WTC11 (cell line): ENCODE results near the gene PRX. TPM values are rescaled to one million over a fixed set of nuclear protein-coding genes. Genes with fewer than 3 reads are reported as not detected.

Source experiments
- ATAC-seq: fragments of 200-7000 bp; cut with Tn5 transposase; 2 replicates; pipeline ENCODE4 v1.10.0; 2021; ENCODE audit warnings: mild to moderate bottlenecking, moderate library complexity
- CTCF ChIA-PET: fragments of 300-600 bp; sonication (Branson Sonifier 250); formaldehyde crosslinking; loops from one replicate; lab custom pipeline; 2021; ENCODE audit warnings: antibody characterized with exemption; lab: Charles Lee
- POLR2A ChIA-PET: fragments of 350-600 bp; sonication (Branson Sonifier 250); formaldehyde crosslinking; loops from one replicate; lab custom pipeline; 2021; ENCODE audit warnings: antibody characterized with exemption; lab: Charles Lee
- DNase-seq: peaks from one replicate; pipeline ENCODE4 v3.0.0; 2021; ENCODE audit warnings: low spot score
- H3K27ac Mint-ChIP-seq: 2 replicates; pipeline ENCODE4 v1.8.0; 2021; ENCODE audit warnings: mixed read lengths
- H3K27me3 Mint-ChIP-seq: 2 replicates; pipeline ENCODE4 v1.8.0; 2021; ENCODE audit warnings: low read depth, mild to moderate bottlenecking, moderate library complexity, mixed read lengths
- H3K36me3 Mint-ChIP-seq: 2 replicates; pipeline ENCODE4 v1.8.0; 2021; ENCODE audit warnings: mixed read lengths
- H3K4me1 Mint-ChIP-seq: 2 replicates; pipeline ENCODE4 v1.8.0; 2022; ENCODE audit warnings: mixed read lengths
- H3K4me3 Mint-ChIP-seq: 2 replicates; pipeline ENCODE4 v1.8.0; 2021; ENCODE audit warnings: mild to moderate bottlenecking, moderate library complexity, mixed read lengths
- H3K9me3 Mint-ChIP-seq: 2 replicates; pipeline ENCODE4 v1.8.0; 2021; ENCODE audit warnings: mixed read lengths
- ATF3 ChIP-seq: sonication (generic); formaldehyde crosslinking; conservative IDR thresholded peaks from 2 replicates; pipeline ENCODE4 v1.8.1; 2022; ENCODE audit warnings: mild to moderate bottlenecking, missing genetic modification reagents
- CTCF ChIP-seq: fragments of 200-600 bp; IDR thresholded peaks from 2 replicates; pipeline ENCODE4 v1.8.0; 2022; ENCODE audit warnings: antibody characterized with exemption
- ELF4 ChIP-seq: sonication (generic); formaldehyde crosslinking; IDR thresholded peaks from 2 replicates; pipeline ENCODE4 v1.8.1; 2022; ENCODE audit warnings: low read depth, mild to moderate bottlenecking, moderate library complexity, missing genetic modification reagents
- EMX1 ChIP-seq: fragments of 250-450 bp; sonication (Bioruptor Pico); IDR thresholded peaks from 2 replicates; pipeline ENCODE4 v1.8.0; 2021; ENCODE audit warnings: mild to moderate bottlenecking
- ETV6 ChIP-seq: sonication (generic); formaldehyde crosslinking; IDR thresholded peaks from 2 replicates; pipeline ENCODE4 v1.8.1; 2022; ENCODE audit warnings: mild to moderate bottlenecking, missing genetic modification reagents
- FOXJ3 ChIP-seq: sonication (generic); formaldehyde crosslinking; IDR thresholded peaks from 2 replicates; pipeline ENCODE4 v1.9.0; 2021; ENCODE audit warnings: missing genetic modification reagents, mild to moderate bottlenecking, borderline replicate concordance
- KAT7 ChIP-seq: sonication (generic); formaldehyde crosslinking; IDR thresholded peaks from 2 replicates; pipeline ENCODE4 v1.8.1; 2023; ENCODE audit warnings: missing genetic modification reagents, mild to moderate bottlenecking, borderline replicate concordance
- NFATC4 ChIP-seq: fragments of 250-450 bp; sonication (Bioruptor Pico); IDR thresholded peaks from 2 replicates; pipeline ENCODE4 v1.9.0; 2021; ENCODE audit warnings: mild to moderate bottlenecking
- OVOL2 ChIP-seq: fragments of 250-450 bp; sonication (Bioruptor Pico); IDR thresholded peaks from 2 replicates; pipeline ENCODE4 v1.9.0; 2021; ENCODE audit warnings: mild to moderate bottlenecking, borderline replicate concordance
- SOX15 ChIP-seq: fragments of 250-450 bp; sonication (Bioruptor Pico); IDR thresholded peaks from 2 replicates; pipeline ENCODE4 v1.9.0; 2021; ENCODE audit warnings: mild to moderate bottlenecking
- TEAD1 ChIP-seq: sonication (generic); formaldehyde crosslinking; IDR thresholded peaks from 2 replicates; pipeline ENCODE4 v1.8.0; 2022; ENCODE audit warnings: mild to moderate bottlenecking, missing genetic modification reagents
- ZNF219 ChIP-seq: sonication (generic); formaldehyde crosslinking; IDR thresholded peaks from 2 replicates; pipeline ENCODE4 v1.8.0; 2023; ENCODE audit warnings: missing genetic modification reagents, mild to moderate bottlenecking, borderline replicate concordance
- ZNF232 ChIP-seq: sonication (generic); formaldehyde crosslinking; IDR thresholded peaks from 2 replicates; pipeline ENCODE4 v1.8.0; 2022; ENCODE audit warnings: mild to moderate bottlenecking, missing genetic modification reagents
- ZNF317 ChIP-seq: sonication (generic); formaldehyde crosslinking; IDR thresholded peaks from 2 replicates; pipeline ENCODE4 v1.8.1; 2023; ENCODE audit warnings: low read depth, mild to moderate bottlenecking, moderate library complexity, missing genetic modification reagents, borderline replicate concordance
- ZNF671 ChIP-seq: fragments of 250-450 bp; sonication (Bioruptor Pico); IDR thresholded peaks from 2 replicates; pipeline ENCODE4 v1.8.0; 2021; ENCODE audit warnings: mild to moderate bottlenecking
- total RNA-seq: library from RNA; stranded (reverse); gene quantifications from 3 replicates; pipeline ENCODE4 v1.2.3, GENCODE V29; 2021
- TF ChIP-seq, protein P1 (sequence below): sonication (generic); formaldehyde crosslinking; IDR thresholded peaks from 2 replicates; pipeline ENCODE4 v1.8.1; 2023; ENCODE audit warnings: mild to moderate bottlenecking, missing genetic modification reagents, moderate library complexity
- TF ChIP-seq, protein P2 (sequence below): sonication (generic); formaldehyde crosslinking; IDR thresholded peaks from 2 replicates; pipeline ENCODE4 v1.8.0; 2022; ENCODE audit warnings: missing genetic modification reagents
- TF ChIP-seq, protein P3 (sequence below): sonication (generic); formaldehyde crosslinking; IDR thresholded peaks from 2 replicates; pipeline ENCODE4 v1.8.1; 2023; ENCODE audit warnings: mild to moderate bottlenecking, missing genetic modification reagents, moderate library complexity
- TF ChIP-seq, protein P4 (sequence below): sonication (generic); formaldehyde crosslinking; IDR thresholded peaks from 2 replicates; pipeline ENCODE4 v1.8.1; 2022; ENCODE audit warnings: mild to moderate bottlenecking, moderate library complexity, missing genetic modification reagents

Gene PRX
- total RNA-seq, 1 experiment from 2014 or later = 8.4 TPM

- TF ChIP-seq, protein P1, sequence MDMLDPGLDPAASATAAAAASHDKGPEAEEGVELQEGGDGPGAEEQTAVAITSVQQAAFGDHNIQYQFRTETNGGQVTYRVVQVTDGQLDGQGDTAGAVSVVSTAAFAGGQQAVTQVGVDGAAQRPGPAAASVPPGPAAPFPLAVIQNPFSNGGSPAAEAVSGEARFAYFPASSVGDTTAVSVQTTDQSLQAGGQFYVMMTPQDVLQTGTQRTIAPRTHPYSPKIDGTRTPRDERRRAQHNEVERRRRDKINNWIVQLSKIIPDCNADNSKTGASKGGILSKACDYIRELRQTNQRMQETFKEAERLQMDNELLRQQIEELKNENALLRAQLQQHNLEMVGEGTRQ (CRISPR knock-in tag) = no peak
Observed at GRCh38 chr19:40381321-40381720, 31.9 kb downstream of the PRX start (continued).

DNA sequence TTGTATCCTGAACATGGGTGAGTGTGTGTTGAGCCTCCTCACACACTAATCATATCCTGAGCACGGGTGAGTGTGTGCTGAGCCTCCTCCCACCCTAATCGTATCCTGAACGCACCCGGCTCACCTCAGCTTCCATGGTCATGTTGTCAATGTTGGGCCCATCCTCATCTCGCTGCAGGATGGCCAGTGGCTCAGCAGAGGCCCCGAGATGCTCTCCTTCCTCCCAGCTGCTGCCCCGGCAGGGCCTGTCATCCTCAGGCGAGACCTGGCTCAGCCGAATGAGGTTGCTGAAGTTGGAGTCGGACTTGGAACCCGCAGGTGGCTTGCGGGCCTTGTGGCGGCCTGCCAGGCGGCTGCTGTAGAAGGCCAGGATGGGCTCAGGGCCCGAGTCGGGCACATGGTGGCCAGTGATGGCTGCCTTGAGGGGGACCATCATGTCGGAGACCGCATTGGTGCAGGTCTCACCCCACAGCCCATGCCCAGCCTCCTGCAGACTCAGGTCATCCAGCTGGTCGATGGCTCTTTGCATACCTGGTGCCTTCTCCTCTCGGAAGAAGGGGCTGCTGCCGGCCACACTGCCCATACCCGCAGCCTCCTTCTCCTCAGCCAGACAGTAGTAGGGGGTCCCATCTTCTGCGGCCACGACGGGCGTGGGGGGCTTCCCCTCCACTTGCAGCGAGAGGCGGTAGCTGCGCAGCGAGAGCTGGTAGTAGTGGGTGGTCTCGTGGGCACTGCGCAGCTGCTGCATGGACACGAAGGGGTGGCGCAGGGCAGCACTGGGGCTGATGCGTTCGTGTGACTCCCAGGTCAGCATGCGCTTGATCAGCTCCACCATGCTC is 32.8 kb downstream of the PRX start:
- CTCF ChIA-PET = interaction anchor here (0.7 to 3.3 kb wide), 12 partner anchors 9 to 163 kb away, joined by 3 to 28 read pairs (median 4); partner anchors contain the start of gene SERTAD1
- H3K4me1 Mint-ChIP-seq = 0 out of 2 replicates have a peak, but pooled peaks cover 4% of the 10 kb centered on the region

DNA sequence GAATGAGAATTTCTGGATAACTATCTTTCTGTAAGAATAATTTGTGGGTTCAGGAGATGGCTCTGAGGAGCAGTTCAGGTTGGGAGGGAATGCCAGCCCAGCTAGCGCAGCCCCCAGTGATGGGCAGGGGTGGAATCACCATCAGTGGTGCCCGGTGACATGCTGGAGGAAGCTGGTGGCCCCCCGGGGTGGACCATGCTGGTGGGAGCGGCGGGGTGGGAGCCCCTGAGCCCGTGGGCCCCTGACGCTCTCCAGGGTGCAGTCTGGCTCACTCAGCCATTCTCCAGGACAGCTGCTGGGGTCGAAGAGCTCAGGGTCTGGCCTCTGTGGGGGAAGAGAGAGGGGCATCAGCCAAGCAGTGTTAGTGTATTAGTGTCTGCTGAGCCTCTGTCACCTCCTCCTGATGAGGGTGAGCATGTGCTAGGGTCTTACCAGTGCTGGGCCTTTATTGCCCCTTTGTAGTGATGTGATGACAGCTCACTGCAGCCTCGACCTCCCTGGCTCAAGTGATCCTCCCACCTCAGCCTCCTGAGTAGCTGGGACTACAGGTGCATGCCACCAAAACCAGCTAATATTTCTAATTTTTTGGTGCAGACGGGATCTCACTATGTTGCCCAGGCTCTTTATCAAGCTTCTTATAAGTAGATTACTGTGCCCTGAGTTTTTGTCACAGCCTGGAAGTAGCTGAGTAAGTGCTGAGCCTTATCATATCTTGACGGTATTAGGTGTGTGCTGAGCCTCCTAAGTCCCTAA is 33.6 kb downstream of the PRX start:
- no peak for ATAC-seq
- Mint-ChIP-seq H3K9me3 (no peaks in the 10 kb centered on the region), H3K4me3 (no peak overlapping the region), H3K36me3 (peaks cover 5% of the 10 kb centered on the region; the same call in 1 of the 2 replicates), H3K27me3 (no peaks in the 10 kb centered on the region), H3K4me1 (0 out of 2 replicates have a peak, but pooled peaks cover 4% of the 10 kb centered on the region), H3K27ac (no peak overlapping the region; the same call in 1 of the 2 replicates)
- DNase-seq = no peak
- POLR2A ChIA-PET = no interaction called here
- CTCF ChIA-PET = interaction anchor here (0.5 to 3.3 kb wide), 4 partner anchors 8 to 518 kb away, joined by 3 to 28 read pairs (median 12); no protein-coding TSS in a partner anchor
- TF ChIP-seq CTCF (no peak), KAT7 (CRISPR knock-in tag) (no peak), ETV6 (CRISPR knock-in tag) (no peak), ZNF219 (CRISPR knock-in tag) (no peak), ZNF671 (CRISPR knock-in tag) (no peak), SOX15 (CRISPR knock-in tag) (no peak), OVOL2 (no peak), ZNF232 (CRISPR knock-in tag) (no peak), EMX1 (CRISPR knock-in tag) (no peak), ELF4 (CRISPR knock-in tag) (no peak), NFATC4 (CRISPR knock-in tag) (no peak), ATF3 (no peak), FOXJ3 (no peak), ZNF317 (CRISPR knock-in tag) (no peak)
- TF ChIP-seq, protein P2, sequence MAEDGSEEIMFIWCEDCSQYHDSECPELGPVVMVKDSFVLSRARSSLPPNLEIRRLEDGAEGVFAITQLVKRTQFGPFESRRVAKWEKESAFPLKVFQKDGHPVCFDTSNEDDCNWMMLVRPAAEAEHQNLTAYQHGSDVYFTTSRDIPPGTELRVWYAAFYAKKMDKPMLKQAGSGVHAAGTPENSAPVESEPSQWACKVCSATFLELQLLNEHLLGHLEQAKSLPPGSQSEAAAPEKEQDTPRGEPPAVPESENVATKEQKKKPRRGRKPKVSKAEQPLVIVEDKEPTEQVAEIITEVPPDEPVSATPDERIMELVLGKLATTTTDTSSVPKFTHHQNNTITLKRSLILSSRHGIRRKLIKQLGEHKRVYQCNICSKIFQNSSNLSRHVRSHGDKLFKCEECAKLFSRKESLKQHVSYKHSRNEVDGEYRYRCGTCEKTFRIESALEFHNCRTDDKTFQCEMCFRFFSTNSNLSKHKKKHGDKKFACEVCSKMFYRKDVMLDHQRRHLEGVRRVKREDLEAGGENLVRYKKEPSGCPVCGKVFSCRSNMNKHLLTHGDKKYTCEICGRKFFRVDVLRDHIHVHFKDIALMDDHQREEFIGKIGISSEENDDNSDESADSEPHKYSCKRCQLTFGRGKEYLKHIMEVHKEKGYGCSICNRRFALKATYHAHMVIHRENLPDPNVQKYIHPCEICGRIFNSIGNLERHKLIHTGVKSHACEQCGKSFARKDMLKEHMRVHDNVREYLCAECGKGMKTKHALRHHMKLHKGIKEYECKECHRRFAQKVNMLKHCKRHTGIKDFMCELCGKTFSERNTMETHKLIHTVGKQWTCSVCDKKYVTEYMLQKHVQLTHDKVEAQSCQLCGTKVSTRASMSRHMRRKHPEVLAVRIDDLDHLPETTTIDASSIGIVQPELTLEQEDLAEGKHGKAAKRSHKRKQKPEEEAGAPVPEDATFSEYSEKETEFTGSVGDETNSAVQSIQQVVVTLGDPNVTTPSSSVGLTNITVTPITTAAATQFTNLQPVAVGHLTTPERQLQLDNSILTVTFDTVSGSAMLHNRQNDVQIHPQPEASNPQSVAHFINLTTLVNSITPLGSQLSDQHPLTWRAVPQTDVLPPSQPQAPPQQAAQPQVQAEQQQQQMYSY = no peak
- TF ChIP-seq, protein P3, sequence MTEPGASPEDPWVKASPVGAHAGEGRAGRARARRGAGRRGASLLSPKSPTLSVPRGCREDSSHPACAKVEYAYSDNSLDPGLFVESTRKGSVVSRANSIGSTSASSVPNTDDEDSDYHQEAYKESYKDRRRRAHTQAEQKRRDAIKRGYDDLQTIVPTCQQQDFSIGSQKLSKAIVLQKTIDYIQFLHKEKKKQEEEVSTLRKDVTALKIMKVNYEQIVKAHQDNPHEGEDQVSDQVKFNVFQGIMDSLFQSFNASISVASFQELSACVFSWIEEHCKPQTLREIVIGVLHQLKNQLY (CRISPR knock-in tag) = no peak

More for the DNA sequence above, 32.8 kb downstream of the PRX start:
- Mint-ChIP-seq H3K27me3 (no peaks in the 10 kb centered on the region), H3K9me3 (no peaks in the 10 kb centered on the region), H3K36me3 (no peaks in the 10 kb centered on the region), H3K27ac (no peak overlapping the region), H3K4me3 (no peak overlapping the region)
- DNase-seq (no peak), ATAC-seq (no peak)
- POLR2A ChIA-PET = interaction anchor here (0.8 kb wide), 1 partner anchor 13 kb away, joined by 3 read pairs; no protein-coding TSS in a partner anchor
- TF ChIP-seq ZNF317 (CRISPR knock-in tag) (no peak), TEAD1 (CRISPR knock-in tag) (no peak)
- TF ChIP-seq, protein P4, sequence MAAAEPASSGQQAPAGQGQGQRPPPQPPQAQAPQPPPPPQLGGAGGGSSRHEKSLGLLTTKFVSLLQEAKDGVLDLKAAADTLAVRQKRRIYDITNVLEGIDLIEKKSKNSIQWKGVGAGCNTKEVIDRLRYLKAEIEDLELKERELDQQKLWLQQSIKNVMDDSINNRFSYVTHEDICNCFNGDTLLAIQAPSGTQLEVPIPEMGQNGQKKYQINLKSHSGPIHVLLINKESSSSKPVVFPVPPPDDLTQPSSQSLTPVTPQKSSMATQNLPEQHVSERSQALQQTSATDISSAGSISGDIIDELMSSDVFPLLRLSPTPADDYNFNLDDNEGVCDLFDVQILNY (CRISPR knock-in tag) = no peak
